Dermis microvascular lymphatic vessel endothelial cell (primary cell): ENCODE results near the gene DENND2A. TPM values are rescaled to one million over a fixed set of nuclear protein-coding genes. Genes with fewer than 3 reads are reported as not detected.
"Not testable (repeated sequence)": the region's sequence is repeated elsewhere in the genome, so short reads cannot be mapped to it uniquely, and the experiment has no call there.

Experiments used
- DNase-seq, 2 donors: peaks; one replicate each; pipeline versions ENCODE4 v3.0.0 to v3.0.0-alpha.2; 2010; ENCODE audit warnings: low read depth in 2 of 2
- total RNA-seq: library from RNA; depleted of rRNA; stranded (reverse); fragments of >200 nt; gene quantifications from 2 replicates; pipeline ENCODE4 v1.2.1, GENCODE V29; 2014

DENND2A gene
- total RNA-seq, 1 donor from 2014 or later, result 0.64 TPM

DNA sequence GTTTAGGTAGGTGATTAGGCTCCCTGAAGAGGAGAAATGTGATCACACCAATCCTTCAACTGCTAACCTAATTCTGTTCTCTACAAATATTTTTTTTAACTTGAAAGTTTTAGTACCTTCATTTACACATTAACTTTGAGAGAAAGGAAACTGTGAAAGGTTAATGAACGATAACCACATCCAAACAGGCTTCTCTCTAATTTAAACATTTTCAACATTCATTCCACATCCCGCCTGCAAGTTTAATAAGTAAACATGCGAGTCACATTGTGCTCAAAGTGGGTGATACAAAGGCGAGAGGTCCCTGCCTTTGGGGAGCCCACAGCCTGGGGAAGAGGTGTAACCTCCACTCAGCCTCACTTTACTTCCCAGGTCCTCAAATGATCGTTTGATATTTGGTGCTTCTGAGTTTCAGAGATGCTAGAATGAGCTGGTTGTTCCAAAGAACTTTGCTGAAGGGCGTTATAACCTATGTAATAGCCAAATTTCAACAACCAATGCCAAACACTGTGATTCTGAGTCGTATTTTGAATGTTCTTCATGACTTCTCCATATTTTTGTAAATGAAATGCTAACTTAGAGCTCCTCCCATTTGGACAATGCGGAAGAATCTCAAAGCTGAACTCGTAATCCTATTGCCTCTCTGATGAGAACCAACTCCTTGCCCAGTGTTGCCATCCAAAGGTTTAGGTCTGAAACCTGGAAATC lies 47.5 kb downstream of the DENND2A start:
- DNase-seq, result no peak

DNA sequence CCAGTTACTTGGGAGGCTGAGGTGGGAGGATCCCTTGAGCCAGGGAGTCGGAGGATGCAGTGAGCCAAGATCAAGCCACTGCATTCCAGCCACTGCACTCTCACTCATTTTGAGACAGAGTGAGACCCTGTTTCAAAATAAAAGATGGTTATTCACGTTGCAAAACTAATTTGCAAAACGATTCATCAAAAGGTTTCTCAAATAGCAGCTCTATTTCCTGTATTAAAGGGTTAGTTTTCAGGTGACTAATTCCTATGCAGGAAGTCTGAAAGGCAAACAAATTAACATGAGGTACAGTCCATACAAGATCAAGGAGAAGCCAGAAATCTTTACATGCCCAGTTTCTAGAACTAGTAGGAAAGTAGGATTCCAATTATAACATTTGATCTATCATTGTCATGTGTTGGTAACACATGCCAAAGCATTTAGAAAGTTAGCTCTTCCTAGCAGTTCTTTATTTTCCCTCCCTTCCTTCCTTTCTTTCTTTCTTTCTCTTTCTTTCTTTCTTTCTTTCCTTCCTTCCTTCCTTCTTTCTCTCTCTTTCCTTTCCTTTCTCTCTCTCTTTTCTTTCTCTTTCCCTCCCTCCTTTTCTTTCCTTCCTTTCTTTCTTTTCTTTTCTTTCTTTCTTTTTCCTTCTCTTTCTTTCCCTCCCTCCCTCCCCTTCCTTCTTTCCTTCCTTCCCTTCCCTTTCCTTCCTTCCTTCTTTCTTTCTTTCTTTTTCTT lies 49.3 kb downstream of the DENND2A start:
- no peak for DNase-seq

DNA sequence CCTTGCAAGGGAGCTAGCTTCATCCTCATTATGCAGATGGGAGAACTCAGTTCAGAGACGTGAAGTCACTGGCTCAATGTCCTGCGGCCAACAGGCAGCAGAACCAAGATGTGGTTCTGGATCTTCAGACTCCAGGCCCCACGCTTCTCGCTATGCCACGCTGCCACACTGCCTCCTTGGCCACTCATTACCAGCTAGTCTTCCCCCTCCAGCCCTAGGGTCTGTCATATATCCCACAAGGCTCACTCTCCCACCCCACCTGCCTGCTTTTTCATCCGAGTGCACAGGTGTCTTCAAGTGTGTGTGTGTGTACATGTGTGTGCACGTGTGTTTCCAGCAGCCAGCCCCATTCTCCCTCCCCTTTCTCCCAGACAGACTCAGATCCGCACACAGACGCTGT lies 53.4 kb downstream of the DENND2A start:
- no peak for DNase-seq

GRCh38 chr7:140586516-140586915 lies 54.1 kb downstream of the DENND2A start:
- no peak for DNase-seq

- DNase-seq, result no peak
These were observed 55.3 kb downstream of the DENND2A start for GRCh38 chr7:140585333-140585732.

DNA sequence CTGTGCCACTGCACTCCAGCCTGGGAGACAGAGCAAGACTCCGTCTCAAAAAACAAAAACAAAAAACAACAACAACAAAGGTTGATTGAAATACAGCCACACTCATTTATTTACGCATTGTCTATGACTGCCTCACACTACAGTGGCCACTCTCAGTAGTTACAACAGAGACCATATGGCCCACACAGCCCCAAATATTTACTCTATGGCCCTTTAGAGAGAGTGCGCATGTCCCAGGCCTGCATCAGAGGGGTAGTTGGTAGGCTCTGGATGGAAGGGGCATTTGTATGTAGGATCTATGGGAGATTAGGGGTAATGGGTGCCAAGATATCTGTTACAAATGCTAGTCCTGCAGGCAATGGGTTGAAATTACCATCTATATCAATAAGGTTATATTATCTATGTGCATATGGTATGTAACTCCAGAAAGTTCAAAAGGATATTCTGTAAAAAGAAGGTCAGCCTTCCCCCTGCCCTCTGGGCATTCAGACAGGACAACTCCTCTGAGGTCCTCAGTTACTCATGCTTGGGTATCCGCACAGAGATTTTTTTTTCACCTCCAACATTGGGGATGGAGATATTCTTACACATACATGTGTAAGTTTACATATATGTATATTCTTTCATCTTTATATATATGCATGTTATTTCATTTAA lies 56.3 kb downstream of the DENND2A start:
- no peak for DNase-seq

- DNase-seq, result no peak
These were observed 59.2 kb downstream of the DENND2A start for GRCh38 chr7:140581411-140581810.

DNA sequence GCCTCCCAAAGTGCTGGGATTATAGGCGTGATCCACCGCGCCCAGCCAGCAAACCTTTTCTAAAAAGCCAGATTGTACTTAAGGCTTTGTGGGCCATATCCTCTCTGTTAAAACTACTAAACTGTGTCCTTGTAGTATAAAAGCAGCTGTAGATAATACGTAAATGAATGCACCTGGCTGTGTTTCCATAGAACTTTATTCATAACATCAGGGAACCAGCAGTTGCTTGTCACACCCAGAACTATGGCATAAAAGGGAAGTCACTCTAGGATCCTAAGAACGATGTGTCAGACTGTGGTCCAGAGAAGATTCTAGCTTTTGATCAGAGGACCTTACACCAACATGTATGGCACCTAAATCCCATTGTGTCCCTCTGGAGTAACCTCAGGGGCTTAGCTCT lies 63.0 kb downstream of the DENND2A start:
- no peak for DNase-seq

GRCh38 chr7:140576589-140576988 lies 64.0 kb downstream of the DENND2A start:
- DNase-seq, result no peak

GRCh38 chr7:140571538-140572122 lies 69.0 kb downstream of the DENND2A start:
- DNase-seq, result no peak

DNA sequence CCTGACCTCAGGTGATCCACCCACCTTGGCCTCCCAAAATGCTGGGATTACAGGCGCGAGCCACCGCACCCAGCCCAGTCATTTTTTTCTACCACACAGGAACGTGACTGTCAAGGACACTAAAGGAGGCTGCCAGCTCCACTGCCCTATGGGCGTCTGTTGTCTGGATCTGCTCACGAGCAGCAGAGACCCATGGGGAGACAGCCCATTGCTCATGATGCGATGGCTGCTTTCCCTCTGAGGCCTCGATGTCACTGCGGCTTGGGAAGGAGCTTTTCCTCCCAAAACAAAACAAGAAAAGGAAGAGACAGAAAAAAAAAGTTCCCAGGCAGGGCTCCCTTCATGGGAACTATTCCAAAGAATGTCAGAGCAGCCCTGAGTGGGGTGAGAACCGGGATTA lies 70.5 kb downstream of the DENND2A start:
- DNase-seq, result no peak

DNA sequence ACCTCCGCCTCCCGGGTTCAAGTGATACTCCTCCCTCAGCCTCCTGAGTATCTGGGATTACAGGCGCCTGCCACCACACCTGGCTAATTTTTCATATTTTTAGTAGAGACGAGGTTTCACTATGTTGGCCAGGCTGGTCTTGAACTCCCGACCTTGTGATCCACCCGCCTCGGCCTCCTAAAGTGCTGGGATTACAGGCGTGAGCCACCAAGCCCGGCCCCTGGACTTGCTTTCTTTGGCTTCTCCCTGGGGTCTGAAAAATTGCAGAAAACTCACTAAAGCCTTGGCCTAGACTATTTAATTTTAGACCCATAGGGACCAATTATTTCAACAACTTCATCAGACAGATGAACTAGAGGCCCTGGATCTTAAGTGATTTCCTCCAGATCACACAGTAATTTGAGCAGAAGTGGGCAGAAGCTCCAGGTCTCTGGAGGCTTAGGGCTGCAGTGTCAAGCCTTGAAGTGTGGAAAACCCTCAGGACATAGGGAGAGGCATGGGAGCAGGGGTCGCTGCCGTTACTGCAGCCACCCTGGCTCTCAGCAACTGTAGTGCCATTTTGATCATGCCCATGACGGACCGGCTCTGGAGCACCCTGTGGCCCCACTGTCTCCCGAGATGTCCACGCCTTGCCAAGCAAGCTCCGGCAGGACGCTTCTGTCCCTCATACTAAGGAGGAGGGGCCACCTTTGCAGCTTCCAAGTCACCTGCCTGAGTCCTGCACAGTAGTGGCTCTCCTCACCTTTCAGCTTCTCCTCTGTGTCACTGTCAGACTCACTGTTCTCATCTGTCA lies 72.4 kb downstream of the DENND2A start:
- no peak for DNase-seq

- DNase-seq, result not testable (repeated sequence)
These were observed 74.4 kb downstream of the DENND2A start for GRCh38 chr7:140566186-140566585.

DNA sequence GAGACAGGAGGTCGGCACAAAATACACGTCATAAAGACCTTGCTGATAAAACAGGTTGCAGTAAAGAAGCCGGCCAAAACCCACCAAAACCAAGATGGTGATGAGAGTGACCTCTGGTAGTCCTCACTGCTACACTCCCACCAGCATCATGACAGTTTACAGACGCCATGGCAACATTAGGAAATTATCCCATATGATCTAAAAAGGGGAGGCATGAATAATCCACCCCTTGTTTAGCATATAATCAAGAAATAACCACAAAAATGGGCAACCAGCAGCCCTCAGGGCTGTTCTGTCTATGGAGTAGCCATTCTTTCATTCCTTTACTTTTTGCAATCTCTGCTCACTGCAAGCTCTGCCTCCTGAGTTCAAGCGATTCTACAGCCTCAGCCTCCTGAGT lies 74.9 kb downstream of the DENND2A start:
- DNase-seq, result not testable (repeated sequence)

DNA sequence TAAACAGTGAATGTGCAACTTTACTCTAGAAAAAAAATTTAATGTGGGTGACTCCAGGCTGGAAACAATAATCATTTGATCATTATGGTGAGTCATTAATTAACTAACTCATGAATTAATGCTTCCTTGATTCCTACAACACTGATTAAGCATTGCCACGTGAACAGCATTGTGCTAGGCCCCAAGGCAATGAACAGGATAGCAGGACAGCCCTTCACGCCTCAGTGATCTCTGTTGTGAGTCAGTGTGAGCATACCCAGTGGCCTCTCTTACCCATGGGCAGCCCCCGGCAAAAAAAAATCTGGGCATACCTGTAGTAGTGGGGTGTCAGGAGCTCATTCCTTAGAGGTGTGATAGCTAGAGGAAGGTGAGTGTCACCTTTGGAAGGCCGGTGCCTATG lies 76.0 kb downstream of the DENND2A start:
- no peak for DNase-seq

DNA sequence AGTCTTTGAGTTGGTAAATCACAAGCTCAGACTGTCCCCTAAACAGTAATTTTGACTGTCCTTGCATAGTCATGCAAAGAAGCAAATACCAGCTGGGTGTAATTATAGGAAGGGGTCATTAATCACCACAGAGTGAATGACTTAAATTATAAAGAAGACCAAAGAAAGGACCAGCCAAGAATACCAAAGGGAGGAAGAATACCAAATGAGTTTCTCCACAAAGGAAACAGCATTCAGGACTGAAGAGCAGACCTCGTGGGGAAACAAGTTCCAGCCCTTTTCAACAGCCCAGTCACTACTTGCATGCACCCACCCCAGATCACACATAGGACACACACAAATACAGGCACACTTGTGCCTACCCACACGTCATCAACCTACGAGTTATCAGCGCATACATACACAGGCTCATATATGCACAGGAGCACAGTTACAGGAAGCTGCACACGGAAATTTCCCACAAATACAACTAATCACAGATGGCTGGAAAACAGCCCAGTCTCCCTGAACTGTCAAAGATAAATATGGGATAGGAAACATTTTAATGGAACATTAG lies 77.6 kb downstream of the DENND2A start:
- DNase-seq, result no peak

DNA sequence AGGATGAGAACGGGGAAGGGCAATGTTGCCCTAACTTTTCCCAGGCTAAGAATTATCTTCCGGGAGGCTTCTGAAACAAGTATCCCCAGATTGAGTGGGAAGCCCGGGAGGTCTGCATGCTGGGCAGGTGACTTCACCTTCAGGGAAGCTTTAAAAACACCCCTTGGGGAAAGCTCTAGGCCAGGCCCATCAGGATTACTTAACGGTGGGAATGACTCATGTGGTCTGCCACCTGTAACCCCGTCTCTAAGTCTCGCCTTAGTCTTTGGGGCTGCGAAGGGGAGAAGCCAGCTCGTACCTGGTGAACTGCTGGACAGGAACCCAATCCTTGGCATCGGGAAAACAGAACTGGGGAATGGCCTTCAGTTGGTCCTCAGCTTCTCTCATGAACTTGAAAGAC lies 81.2 kb downstream of the DENND2A start:
- DNase-seq, result no peak

DNA sequence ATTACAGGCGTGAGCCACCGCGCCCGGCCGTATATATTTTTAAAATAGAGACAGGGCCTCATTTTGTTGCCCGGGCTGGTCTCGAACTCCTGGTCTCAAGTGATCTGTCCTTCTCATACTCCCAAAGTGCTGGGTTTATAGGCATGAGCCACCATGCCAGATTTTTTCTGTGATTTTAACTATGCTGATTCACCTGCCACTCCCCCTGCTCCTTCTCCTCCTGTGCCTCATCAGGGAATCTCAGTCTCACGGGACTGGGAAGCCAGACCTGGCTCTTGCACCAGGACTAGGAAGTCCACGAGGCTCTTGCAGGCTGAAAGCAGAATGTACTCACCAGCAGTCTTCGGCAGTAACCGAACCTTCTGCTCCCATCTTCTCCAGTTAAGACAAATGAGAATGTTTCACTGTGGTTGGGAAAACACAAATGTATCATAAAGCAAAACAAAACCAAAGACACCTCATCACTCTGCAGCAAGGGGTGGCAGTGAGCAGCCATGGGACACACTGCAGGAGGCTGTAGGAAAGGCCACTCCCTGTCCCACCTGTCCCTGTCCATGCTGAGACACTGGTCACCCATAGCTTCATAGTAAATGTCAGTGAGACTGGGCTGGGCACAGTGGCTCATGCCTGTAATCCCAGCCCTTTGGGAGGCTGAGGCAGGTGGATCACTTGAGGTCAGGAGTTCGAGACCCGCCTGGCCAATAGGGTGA lies 82.6 kb downstream of the DENND2A start:
- DNase-seq, result no peak

DNA sequence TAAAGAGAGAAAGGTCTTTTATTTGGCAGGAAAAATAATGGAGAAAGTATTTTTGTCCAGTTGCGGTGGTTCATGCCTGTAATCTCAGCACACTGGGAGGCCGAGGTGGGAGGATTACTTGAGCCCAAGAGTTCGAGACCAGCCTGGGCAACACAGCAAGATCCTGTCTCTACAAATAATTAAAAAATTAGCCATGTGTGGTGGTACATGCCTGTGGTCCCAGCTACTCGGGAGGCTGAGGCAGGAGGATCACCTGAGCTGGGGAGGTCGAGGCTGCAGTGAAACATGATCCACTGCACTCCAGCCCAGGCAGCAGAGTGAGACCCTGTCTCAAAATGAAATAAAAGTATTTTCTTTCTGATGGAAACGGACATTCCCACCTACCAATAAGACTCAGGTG lies 83.5 kb downstream of the DENND2A start:
- DNase-seq, result no peak

GRCh38 chr7:140553236-140553635 lies 87.4 kb downstream of the DENND2A start:
- DNase-seq, result not testable (repeated sequence)
